WERI-Rb-1 (cell line): Measurements from ENCODE around the gene APC.

Experiments used
- DNase-seq: peaks from one replicate; pipeline ENCODE4 v3.0.0-alpha.2; 2020
- H3K27ac ChIP-seq: fragments of 250-450 bp; sonication (Bioruptor Pico); 2 replicates; pipeline ENCODE4 v1.5.1; 2020; ENCODE audit warnings: mild to moderate bottlenecking, moderate library complexity
- H3K27me3 ChIP-seq: fragments of 250-450 bp; sonication (Bioruptor Pico); 2 replicates; pipeline ENCODE4 v1.5.1; 2021; ENCODE audit warnings: mild to moderate bottlenecking, low read depth, moderate library complexity; ENCODE audit not compliant: insufficient read depth, severe bottlenecking
- H3K36me3 ChIP-seq: fragments of 250-450 bp; sonication (Bioruptor Pico); 2 replicates; pipeline ENCODE4 v1.5.1; 2020; ENCODE audit warnings: mild to moderate bottlenecking, moderate library complexity
- H3K4me3 ChIP-seq: 2 replicates; pipeline ENCODE4 v1.5.1; 2011; ENCODE audit warnings: low read depth, mild to moderate bottlenecking, control low read depth, low read length
- H3K9me3 ChIP-seq: fragments of 250-450 bp; sonication (Bioruptor Pico); 2 replicates; pipeline ENCODE4 v1.5.1; 2021; ENCODE audit warnings: mild to moderate bottlenecking, moderate library complexity; ENCODE audit not compliant: severe bottlenecking
- CTCF ChIP-seq: IDR thresholded peaks from 2 replicates; pipeline ENCODE4 v1.5.1; 2011; ENCODE audit warnings: low read depth, mild to moderate bottlenecking, control low read depth, inconsistent platforms, low read length

The APC gene

DNA sequence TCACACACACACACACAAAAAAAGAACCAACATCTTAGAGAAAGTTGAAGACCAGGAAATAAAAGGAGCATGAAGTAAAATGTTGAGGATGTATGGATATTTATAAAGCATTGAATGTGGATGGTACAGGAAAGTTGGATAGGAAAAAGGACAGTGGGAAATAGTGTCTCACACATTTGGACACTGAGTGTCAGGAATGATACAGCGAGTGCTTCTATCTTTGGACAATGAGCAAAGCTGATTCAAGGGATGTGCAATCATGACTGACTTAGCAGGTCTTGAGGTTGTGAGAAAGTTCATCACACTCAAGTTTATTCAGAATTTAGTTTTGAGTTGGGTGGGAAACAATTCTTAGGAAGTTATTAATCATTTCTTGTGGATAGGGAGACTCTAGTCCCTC, 73.3 kb downstream of the APC start:
- Histone ChIP-seq H3K36me3 (peaks cover 8% of the 10 kb centered on the region), H3K27ac (no peak overlapping the region), H3K9me3 (peaks cover 3% of the 10 kb centered on the region), H3K27me3 (no peaks in the 10 kb centered on the region), H3K4me3 (no peak overlapping the region)
- TF ChIP-seq CTCF, result no peak
- DNase-seq, result no peak

DNA sequence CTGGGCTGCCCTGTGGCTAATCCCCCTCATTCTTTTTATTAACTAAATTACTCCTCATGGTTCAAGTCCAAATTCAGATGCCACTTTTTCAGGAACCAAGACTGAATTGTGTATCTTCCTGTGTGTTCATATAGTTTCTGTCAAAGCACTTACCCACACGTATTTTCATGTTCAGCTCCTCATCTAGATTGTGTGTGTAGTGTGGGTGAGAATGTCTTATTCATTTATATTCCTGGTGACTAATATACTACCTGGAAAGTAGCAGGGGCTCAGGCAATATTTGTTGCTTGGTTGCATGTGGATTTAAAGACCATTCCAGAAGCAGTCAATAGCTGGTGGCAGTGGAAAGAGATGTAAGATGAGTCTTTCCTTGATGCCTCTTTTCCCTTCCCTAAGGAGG, 74.9 kb downstream of the APC start:
- H3K27ac ChIP-seq, result no peak overlapping the region
- no peak overlapping the region for H3K4me3 ChIP-seq
- no peak for DNase-seq
- H3K27me3 ChIP-seq, result no peaks in the 10 kb centered on the region
- H3K36me3 ChIP-seq, result peaks cover 14% of the 10 kb centered on the region
- no peak for TF ChIP-seq CTCF
- H3K9me3 ChIP-seq, result peaks cover 3% of the 10 kb centered on the region

DNA sequence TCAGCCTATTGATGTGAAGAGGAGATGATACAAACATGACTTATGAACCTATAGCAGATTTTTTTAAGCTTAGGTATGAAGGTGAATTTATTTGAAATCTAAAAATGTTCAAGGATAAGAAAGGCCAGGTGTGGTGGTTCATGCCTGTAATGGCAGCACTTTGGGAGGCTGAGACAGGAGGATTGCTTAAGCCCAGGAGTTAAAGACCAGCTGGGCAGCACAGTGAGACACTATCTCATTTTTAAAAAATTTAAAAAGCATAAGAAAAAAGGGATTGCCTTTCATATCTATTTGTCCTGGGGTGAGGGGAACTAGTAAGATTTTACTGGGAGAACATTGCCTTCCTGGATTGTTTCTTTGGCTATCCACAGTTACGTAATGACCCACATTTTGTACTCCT, 82.6 kb downstream of the APC start:
- Histone ChIP-seq H3K4me3 (no peak overlapping the region), H3K36me3 (peaks cover 34% of the 10 kb centered on the region), H3K27ac (no peak overlapping the region), H3K9me3 (no peaks in the 10 kb centered on the region), H3K27me3 (no peaks in the 10 kb centered on the region)
- no peak for TF ChIP-seq CTCF
- no peak for DNase-seq

DNA sequence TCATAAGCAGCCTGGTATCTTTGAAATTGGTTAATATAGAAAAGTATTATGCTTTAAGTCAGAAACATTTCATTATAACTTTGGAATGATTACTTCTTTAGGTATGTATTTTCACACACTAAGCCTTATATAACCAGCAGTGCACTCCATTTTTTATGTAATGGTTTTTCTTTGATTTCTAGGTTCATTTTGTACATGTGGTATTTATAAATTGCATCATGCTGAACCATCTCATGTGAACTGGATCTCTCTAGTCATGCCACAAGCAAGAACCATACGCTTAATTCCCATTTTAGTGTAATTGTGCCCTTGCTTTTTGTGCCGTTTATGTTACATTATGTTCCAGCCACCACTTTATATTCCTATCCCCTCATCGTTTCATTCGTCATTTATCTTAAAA, 84.8 kb downstream of the APC start:
- no peaks in the 10 kb centered on the region for H3K9me3 ChIP-seq
- no peak for TF ChIP-seq CTCF
- H3K4me3 ChIP-seq, result no peak overlapping the region
- peaks cover 25% of the 10 kb centered on the region for H3K36me3 ChIP-seq
- H3K27me3 ChIP-seq, result no peaks in the 10 kb centered on the region
- DNase-seq, result no peak
- no peak overlapping the region for H3K27ac ChIP-seq

DNA sequence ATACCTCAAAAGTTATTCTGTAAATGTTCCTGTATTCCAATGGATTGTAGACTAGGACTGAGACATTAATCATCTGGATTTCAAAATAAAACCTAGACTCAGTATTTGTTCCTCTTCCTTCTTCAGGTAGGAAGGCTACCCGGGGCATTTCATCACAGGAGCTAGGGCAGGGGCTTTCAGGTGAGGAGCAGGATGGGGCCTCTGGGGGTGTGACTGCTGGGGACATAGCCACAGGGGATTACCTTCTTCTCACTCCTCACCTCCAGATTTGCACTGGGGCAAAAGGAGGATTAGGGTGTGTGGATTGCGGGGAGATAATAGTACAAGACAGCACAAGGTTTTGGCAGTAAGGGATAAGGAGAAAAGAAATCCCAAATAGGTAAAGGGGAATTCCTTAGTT, 85.5 kb downstream of the APC start:
- Histone ChIP-seq H3K27ac (no peak overlapping the region), H3K9me3 (no peaks in the 10 kb centered on the region), H3K4me3 (no peak overlapping the region), H3K36me3 (peaks cover 32% of the 10 kb centered on the region), H3K27me3 (no peaks in the 10 kb centered on the region)
- no peak for TF ChIP-seq CTCF
- no peak for DNase-seq

DNA sequence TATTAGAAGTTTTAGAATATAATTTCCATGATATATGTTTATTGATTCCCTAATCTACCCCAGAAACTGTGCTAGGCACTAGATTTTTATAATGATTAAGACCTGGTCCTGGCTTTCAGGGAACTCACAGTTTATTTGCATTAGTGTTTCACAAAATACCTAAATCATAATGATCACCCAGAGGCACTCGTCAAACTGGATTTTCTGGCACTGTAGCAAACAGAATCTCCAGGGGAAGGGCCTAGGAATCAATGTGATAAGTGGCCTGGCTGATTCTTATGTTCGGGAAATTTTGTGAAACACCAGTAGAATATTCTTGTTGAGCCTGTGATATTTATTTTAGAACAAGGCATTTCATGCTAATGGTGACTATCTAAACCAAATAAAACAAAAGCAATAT, 86.0 kb downstream of the APC start:
- no peak for TF ChIP-seq CTCF
- Histone ChIP-seq H3K9me3 (no peaks in the 10 kb centered on the region), H3K27ac (no peak overlapping the region), H3K27me3 (no peaks in the 10 kb centered on the region), H3K36me3 (peaks cover 34% of the 10 kb centered on the region), H3K4me3 (no peak overlapping the region)
- DNase-seq, result no peak
